SK-N-MC (cell line): ENCODE data around the gene CCDC187.
A peak's percentile ranks its signal among the peaks of the same experiment; 100 is the strongest.

Experiments used
- DNase-seq: peaks from one replicate; pipeline ENCODE4 v3.0.0-alpha.2; 2011; ENCODE audit warnings: low read depth, low spot score
- H3K27ac ChIP-seq: fragments of 200-600 bp; sonication (generic); 2 replicates; pipeline ENCODE4 v1.5.1; 2016; ENCODE audit warnings: mixed run types
- H3K36me3 ChIP-seq: fragments of 200-600 bp; sonication (generic); 2 replicates; pipeline ENCODE4 v1.6.1; 2017; ENCODE audit warnings: antibody characterized with exemption, low read length, mixed read lengths; ENCODE audit not compliant: insufficient read depth
- H3K4me3 ChIP-seq: fragments of 200-600 bp; sonication (generic); 2 replicates; pipeline ENCODE4 v1.5.1; 2016
- H3K9ac ChIP-seq: fragments of 200-600 bp; sonication (generic); 2 replicates; pipeline ENCODE4 v1.8.0; 2017; ENCODE audit warnings: mixed run types, mixed read lengths; ENCODE audit not compliant: insufficient read length
- H3K9me3 ChIP-seq: fragments of 200-600 bp; sonication (generic); 2 replicates; pipeline ENCODE4 v1.6.1; 2017; ENCODE audit warnings: low read depth, mild to moderate bottlenecking, antibody characterized with exemption, low read length, moderate library complexity, mixed read lengths
- EZH2 ChIP-seq: fragments of 200-600 bp; sonication (generic); IDR thresholded peaks from one replicate; pipeline ENCODE4 v1.6.1; 2017; ENCODE audit warnings: antibody characterized with exemption
- FOXP2 ChIP-seq: optimal IDR thresholded peaks from 2 replicates; pipeline ENCODE3; 2011; ENCODE audit warnings: mild to moderate bottlenecking, moderate library complexity; ENCODE audit not compliant: insufficient read depth; ENCODE audit errors: extremely low read length, control extremely low read depth
- POLR2AphosphoS5 ChIP-seq: IDR thresholded peaks from 2 replicates; pipeline ENCODE4 v1.6.1; 2012; ENCODE audit warnings: mild to moderate bottlenecking, low read depth, low read length, borderline replicate concordance

The CCDC187 gene

DNA sequence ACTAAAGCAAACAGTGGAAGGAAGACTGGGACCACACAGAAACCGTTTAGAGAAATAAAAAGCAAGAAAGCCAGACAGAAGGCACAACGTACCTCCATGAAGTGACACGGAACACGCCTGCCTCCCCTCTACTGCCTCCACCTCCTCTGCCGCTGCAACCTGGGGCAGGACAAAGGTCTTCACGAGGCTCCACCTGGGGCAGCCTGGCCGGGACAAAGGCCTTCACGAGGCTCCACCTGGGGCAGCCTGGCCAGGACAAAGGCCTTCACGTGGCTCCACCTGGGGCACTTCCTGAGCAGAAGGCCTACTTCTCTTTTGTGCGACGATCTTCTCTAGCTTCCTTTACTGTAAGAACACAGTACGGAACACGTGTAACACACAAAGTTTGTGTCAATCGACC is 70.0 kb downstream of the CCDC187 start:
- peaks cover 11% of the 10 kb centered on the region; the same call in 1 of the 2 replicates for H3K36me3 ChIP-seq
- no peak overlapping the region for H3K4me3 ChIP-seq
- no peak for TF ChIP-seq EZH2
- TF ChIP-seq POLR2AphosphoS5: no peak
- no peak for TF ChIP-seq FOXP2
- no peaks in the 10 kb centered on the region for H3K9me3 ChIP-seq
- H3K9ac ChIP-seq: no peak overlapping the region
- no peak for DNase-seq
- no peak overlapping the region for H3K27ac ChIP-seq

DNA sequence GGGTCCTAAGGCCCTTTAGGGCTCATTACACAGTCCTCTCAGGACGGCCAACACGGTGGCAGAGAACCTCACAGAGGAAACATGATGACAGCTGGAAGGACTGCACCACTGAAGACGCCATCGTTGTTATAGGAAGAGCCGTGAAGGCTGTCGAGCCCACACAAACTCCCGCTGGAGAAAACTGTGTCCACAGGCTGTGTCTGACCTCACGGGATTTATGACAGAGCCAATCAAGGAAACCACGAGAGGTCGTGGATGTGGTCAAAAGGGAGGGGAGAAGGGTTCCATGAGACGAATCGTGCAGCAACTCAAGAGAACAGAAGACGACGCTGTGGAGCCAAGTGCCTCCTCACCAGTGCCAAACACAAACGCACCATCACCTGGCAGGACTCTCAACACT is 70.5 kb downstream of the CCDC187 start:
- H3K27ac ChIP-seq: no peak overlapping the region
- H3K36me3 ChIP-seq: peaks cover 11% of the 10 kb centered on the region; the same call in 1 of the 2 replicates
- no peak for DNase-seq

GRCh38 chr9:136232969-136233368 is 70.9 kb downstream of the CCDC187 start:
- no peaks in the 10 kb centered on the region for H3K9me3 ChIP-seq
- H3K27ac ChIP-seq: 0 out of 2 replicates have a peak overlapping the region, but pooled peaks have one; percentile 3
- no peak overlapping the region for H3K4me3 ChIP-seq
- no peak for TF ChIP-seq POLR2AphosphoS5
- TF ChIP-seq EZH2: no peak
- TF ChIP-seq FOXP2: no peak
- H3K9ac ChIP-seq: no peak overlapping the region
- peaks cover 11% of the 10 kb centered on the region; the same call in 1 of the 2 replicates for H3K36me3 ChIP-seq
- DNase-seq: no peak

More for the DNA sequence above, 70.5 kb downstream of the CCDC187 start:
- Histone ChIP-seq H3K9ac (no peak overlapping the region), H3K9me3 (no peaks in the 10 kb centered on the region), H3K4me3 (no peak overlapping the region)
- TF ChIP-seq FOXP2 (no peak), EZH2 (no peak)

DNA sequence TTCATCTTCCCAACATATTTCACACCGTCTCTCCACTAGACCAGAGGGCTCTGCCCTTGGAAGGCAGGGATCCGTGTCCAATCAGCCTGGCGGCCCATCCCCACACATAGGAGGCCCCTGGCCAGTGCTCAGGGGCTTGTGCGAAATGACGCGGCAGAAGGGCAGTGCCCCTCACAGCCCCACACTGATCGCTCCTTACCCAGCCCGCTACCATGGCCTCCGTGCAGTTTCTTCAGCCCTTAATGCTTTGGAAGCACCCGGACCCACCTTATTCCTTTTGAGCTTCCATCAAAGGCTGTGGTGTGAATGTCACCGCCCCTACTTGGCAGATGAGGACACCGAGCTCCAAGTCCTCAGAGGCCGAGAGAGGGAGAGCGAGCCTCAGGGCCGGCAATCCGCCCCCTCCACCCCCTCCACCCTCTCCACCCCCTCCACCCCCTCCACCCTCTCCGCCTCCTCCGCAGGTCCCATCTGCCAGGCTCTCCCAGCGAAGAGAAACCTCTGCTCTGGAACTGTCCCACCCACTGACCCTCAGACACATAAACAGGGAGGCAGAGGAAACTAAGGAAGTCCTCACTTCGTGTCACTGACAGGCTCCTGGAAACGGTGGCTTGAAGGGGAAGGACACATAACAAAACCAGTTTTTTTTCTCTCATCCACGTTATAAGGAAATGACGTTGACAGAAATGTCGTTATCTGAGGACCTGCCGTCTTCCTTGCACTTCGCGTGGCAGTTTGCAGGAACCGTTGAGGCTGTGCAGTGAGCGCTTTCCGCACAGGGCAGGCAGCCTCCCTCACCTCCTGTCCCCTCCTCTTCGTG is 72.2 kb downstream of the CCDC187 start:
- H3K9ac ChIP-seq: no peak overlapping the region
- no peak overlapping the region for H3K27ac ChIP-seq
- no peaks in the 10 kb centered on the region for H3K9me3 ChIP-seq
- DNase-seq: no peak
- H3K36me3 ChIP-seq: peaks cover 7% of the 10 kb centered on the region; the same call in 1 of the 2 replicates
- H3K4me3 ChIP-seq: no peak overlapping the region
- no peak for TF ChIP-seq EZH2
- TF ChIP-seq POLR2AphosphoS5: no peak
- no peak for TF ChIP-seq FOXP2

DNA sequence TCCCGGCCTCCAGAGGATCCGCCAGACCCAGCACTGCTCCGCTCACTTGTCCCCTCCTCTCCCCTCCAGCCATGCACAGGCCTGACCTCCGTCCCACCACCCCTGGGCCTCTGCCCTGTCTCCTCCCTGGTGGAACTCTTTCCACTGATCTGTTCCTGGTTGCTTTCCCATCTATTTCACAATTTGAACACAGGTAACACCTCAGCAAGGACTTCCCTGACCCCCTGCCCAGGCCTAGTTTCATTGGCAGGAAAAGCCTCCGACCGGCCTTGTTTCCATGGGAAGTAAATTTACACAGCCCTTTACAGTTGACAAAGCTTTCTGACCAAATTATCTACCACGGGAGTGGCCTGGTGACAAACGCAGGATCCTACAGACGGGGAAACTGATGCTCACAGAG is 73.1 kb downstream of the CCDC187 start:
- no peak overlapping the region for H3K27ac ChIP-seq
- no peaks in the 10 kb centered on the region for H3K9me3 ChIP-seq
- H3K9ac ChIP-seq: no peak overlapping the region
- TF ChIP-seq EZH2 (no peak), FOXP2 (no peak), POLR2AphosphoS5 (no peak)
- H3K36me3 ChIP-seq: peaks cover 8% of the 10 kb centered on the region; the same call in 1 of the 2 replicates
- no peak for DNase-seq
- H3K4me3 ChIP-seq: no peak overlapping the region

DNA sequence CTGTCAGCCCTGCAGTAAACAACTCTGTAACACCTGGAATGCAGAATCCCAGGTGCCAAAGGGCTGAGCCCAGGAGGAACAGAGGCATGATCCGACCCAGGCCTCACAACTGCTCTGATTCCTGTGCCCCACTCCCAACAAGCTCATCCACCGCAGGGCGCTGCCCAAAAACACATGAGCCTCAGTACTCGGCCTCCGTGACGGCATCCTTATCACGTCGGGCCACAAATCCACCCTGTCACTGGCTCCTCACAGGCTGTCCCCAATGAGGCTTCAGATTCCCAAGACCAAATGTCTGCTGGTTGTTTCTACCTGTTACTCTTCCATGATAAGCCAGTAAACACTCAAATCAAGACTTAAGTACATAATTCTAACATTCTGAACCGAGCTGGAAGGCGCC is 73.5 kb downstream of the CCDC187 start:
- H3K9ac ChIP-seq: no peak overlapping the region
- peaks cover 7% of the 10 kb centered on the region; the same call in 1 of the 2 replicates for H3K36me3 ChIP-seq
- H3K27ac ChIP-seq: no peak overlapping the region
- no peak for TF ChIP-seq POLR2AphosphoS5
- no peak for TF ChIP-seq FOXP2
- no peak for TF ChIP-seq EZH2
- no peaks in the 10 kb centered on the region for H3K9me3 ChIP-seq
- no peak overlapping the region for H3K4me3 ChIP-seq
- no peak for DNase-seq

DNA sequence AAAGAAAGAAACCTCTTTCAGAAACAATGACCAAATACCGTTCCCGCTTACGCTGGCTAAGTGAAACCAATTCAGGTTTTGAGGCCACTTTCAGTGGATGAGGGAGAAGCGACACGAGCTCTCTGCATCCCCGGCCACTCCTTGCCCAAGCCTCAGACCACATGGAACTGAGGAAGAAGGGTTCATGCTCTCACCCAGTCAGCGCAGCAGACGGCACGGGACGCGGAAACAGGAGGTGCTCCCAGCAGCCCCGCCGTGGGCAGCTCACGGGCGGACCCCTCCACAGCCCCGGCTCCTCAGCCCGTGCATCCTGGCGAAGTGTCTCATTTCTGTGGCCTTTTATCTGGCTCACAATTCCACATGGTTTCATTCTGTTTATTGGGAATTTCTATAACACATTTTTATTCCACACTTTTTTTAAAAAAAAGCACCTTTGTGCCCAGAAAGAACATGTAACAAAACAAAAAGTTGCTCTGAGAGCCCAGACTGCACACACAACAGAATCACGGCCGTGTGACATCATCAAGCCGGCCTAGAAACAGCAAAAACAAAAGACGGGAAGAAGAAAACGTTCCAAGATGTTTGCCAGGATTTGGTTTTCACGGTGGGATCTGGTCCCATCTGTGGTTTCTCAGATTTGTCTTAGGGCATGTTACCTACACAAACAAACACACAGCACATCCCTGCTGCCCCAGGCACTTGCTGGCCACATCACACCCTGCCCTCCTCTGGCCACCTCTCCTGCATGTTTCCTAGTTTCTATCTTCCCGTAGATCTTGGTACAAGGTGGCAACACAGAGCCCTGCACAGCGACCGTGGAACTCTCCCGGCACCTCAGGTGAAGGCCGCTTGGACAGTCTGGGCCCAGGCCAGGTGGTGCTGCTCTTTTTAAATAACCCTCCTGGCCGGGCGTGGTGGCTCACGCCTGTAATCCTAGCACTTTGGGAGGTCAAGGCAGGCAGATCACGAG is 74.5 kb downstream of the CCDC187 start:
- no peak overlapping the region for H3K27ac ChIP-seq
- DNase-seq: no peak
- TF ChIP-seq POLR2AphosphoS5 (no peak), FOXP2 (no peak), EZH2 (no peak)
- H3K4me3 ChIP-seq: no peak overlapping the region
- no peaks in the 10 kb centered on the region for H3K9me3 ChIP-seq
- no peak overlapping the region for H3K9ac ChIP-seq
- peaks cover 7% of the 10 kb centered on the region; the same call in 1 of the 2 replicates for H3K36me3 ChIP-seq
